Stimulated activated CD8-positive, alpha-beta memory T cell treated with anti-CD3 and anti-CD28 coated beads, Interleukin-7, amount 100 ng/mL, for 1 hour (primary cell): Measurements from ENCODE around the gene FHIT.

Experiments
- DNase-seq, 2 donors: peaks; one replicate each; pipeline ENCODE4 v3.0.0-alpha.2; 2020; ENCODE audit warnings: low read depth in 2 of 2

The FHIT gene

DNA sequence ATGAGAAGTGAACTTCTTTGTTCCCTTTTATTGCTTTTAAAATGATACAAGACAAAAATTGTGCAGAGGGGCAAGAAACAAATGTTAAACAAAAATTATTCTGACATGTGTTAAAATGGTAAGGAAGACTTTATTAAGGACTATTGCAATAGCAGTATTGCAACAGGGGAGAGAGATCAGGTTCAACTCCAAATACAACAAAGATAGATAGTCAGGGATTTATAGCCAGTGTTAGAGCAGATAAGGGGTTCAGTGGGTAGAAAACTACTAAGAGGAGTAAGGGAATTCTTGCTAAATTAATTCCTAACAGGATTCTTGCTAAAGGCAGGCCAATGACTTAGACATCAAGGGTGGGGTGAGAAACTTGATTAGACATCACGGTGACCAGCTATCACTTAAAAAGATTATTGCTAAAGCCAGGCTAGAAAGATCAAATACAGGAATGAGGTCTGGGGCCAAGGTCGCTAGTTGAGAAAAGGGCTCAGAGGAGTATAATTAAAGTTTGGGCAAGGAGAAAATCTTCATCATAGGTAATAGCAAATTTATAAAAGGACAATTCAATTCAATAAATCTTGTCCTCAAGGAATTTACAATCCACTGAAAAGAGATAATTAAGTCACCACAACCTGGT lies 81.5 kb downstream of the FHIT start:
- DNase-seq = no peak

DNA sequence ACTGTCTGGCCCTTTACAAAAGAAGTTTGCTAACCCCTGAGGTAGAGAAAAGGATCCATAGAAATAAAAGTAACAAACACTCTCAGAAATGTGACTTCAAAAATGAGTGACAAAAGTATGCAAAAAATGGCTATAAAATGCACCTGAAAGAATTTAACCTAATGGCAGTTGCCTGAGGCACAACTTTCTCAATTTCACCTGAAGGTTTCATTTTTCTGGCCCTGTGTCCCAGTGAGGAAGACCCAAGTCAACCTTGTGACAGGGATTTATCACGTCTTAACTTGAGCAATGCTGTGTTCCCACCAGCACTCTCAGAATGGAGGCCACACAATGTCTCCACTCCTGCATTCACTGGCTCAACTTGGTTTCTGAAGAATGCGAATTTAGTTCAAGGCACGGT lies 83.0 kb downstream of the FHIT start:
- no peak for DNase-seq

DNA sequence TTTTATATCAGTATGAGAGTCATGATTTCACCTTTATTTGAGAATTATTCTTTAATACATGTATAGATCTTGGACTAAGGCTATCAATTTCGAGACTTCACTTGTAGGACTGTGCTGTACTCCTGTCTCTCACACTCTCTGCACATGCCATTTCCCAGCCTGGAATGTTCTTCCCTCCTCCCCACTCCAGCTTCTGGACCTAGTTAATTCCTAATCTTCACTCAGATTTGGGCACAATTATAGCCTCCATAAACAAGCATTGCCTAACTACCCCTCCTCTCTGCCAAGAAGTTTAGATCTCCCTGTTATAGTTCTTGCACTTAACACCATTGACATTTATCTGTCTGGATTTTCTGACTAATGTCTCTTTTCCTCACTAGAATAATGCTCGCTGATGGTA lies 88.3 kb downstream of the FHIT start:
- DNase-seq = no peak

DNA sequence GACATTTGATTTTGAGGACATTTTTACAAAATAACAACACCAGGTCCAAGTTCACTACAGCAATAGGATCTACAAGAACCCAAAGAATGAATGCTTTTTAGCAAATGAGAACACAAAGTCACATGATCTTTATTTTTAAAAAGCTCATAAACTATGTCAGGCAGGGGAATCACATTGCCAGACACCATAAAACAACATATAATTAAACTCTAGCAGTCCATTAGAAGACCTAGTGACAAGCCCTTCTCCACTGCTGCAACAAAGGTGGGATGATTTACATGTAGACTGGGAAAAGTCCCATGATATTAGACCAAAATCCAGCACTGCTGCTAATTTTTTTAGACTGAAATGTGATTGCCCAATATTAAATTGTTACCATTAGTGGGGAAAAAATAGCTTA lies 92.6 kb downstream of the FHIT start:
- no peak for DNase-seq

DNA sequence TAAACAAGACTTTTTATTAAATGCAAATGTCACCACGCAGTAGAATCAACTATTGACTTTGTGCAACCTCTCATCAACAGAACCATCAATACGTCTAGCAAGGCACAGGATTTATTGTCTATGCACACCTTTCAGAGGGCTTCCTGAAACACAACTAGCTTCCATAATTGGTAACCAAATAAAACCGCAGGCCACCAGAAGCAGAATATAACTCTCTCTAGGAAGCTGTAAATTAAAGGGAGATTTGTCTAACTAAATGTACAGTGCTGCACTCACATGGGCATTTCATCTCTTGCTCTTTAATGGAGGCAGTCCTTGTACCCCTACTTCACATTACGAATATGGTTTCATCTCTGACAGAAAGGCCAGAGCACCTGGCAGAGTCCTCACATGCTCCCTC lies 93.0 kb downstream of the FHIT start:
- DNase-seq = no peak

DNA sequence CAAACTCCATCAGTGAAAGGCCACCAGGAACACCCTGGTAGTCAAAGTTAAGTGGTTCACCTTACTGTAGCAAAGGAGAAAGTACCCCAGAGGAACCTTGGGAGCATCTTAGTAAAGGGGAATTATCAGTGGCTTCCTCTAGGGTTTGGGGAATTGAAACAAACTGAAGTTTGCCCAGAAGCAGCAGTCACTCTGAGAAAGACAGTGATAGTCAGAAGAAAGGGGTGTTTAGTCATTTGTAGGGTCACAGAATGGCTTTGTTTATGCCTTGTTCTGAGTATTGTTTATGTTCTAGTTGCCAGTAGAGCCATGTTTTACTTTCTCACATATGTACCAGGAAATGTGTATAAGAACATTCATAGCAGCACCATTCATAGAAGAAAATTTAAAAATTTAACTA lies 93.8 kb downstream of the FHIT start:
- DNase-seq = no peak

DNA sequence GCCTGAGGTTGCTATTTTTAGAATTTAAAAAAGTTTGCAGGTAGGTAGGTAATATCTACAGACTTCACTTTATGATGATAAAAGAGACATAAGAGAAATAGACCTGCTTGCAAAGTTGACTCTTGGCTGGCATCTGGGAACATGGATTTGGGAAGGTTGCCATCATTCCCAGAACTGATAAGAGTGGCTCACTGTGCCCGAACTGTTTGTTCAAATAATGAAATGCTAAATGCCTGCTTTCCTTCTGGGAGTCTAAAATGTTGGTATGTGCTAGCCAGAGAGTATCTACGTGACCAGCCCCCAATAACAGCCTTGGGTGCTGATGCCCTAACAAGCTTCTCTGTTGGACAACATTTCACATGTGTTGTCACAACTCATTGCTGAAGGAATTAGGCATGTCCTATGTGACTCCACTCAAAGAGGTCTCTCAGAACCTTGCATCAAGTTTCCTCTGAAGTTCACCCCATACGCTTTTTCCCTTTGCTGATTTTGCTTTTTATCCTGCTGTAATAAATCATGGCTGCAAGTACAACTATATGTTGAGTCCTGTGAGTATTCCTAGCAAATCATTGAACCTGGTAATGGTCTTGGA lies 95.5 kb downstream of the FHIT start:
- DNase-seq = no peak

DNA sequence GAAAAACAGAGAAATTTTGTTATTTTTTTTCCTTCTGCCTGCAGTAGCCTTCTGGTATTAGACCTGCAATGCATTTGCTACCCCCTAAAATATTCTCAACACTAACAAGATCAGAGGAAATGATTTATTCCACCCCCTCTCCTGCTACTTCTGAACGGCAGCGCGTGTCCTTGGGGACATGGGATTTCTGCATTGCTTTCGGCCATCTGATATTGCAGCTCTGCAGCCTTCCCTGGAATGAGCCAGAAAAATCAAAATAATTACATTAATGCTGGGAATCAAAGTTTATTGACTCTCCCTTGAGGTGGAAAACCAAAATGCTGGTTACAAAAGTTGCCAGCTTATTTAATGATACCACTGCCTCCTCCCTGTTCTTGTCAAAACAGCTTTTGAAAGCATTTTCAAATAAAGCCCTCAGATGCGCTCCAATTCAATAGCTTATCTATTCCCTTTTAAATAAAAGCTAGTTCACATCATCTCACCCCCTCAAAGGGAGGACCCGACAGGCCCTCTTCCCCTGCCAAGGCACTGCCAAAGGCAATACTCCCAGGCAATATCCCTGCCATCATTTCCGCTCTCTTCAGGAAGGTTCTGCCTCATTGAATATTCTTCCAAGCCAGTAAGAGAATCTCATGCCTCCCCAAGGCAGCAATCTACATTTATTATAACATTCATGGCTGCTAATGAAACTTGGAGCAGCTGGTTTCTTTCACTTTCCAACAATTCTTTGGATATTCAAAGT lies 96.6 kb downstream of the FHIT start:
- no peak for DNase-seq

DNA sequence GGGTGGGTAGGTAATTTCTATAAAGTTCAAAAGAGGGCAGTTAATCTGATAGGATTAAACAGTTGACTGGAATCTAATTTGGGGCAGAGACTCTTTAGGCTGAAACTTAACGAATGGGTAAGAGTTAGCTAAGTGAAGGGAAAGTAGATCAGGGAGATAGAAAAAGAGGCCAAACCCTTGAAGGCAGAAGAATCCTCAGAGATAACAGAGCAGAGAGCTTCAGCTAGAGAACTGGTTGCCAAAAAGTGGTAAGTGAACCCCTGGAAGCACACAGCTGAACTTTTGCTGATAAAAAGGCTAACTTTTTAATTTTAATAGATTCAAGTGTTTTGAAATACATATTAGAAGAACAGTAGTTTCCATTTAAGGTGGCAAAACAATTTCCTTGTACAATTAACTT lies 99.2 kb downstream of the FHIT start:
- DNase-seq = no peak

DNA sequence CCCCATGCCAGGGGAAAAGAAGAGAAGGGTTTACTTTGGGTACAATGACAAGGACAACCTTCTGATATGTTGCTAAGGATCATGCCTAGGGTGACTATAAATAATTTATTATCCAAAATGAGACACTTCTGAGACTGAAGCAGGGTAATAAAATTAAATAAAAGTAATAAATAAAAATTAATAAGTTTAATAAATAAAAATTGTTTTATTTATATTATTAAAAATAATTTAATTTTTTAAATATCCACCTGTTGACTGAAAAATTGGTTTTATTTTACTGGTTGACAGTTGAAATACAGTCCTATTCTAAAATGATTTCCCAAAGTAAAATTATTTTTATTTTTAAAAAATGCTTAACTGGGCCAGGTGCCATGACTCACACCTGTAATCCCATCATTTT lies 102.0 kb downstream of the FHIT start:
- DNase-seq = no peak

DNA sequence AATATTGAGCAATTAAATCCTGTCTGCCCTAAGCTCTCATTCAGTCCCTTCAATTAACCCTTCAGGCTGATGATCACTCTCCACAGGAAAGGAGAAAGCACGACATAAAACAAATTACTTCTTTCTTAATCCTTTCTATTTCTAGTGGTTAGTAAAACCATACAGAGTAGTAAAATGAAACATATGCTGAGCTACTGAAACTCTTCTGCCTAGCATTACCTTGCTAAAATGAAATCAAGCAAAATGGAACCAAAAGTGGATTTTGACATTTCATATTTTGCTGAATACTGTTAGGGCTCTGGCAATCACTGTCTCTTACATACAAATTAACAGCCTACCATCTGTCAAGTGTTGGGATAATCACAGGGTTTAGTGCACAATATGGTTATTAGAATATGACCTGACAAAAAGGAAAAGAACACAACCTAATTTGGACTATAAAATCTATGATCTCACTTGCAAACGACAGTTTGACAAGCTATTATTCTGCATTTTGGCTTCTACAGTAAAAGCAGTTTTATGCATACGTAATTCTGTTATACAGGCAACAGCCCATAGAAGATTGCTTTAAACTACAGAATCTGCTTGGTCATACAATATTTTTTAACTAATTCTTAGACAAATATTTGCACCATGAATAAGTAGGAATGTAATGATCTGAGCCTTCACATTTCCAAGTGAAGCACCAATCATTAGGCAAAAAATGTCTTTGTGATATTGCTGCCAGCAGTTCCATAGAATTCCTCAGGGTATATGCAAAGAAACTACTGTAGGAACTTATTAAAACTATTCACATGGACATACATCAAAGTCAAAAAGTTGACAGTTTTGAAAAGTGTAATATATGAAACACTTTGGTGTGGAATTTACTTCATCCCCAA lies 105.0 kb downstream of the FHIT start:
- no peak for DNase-seq

DNA sequence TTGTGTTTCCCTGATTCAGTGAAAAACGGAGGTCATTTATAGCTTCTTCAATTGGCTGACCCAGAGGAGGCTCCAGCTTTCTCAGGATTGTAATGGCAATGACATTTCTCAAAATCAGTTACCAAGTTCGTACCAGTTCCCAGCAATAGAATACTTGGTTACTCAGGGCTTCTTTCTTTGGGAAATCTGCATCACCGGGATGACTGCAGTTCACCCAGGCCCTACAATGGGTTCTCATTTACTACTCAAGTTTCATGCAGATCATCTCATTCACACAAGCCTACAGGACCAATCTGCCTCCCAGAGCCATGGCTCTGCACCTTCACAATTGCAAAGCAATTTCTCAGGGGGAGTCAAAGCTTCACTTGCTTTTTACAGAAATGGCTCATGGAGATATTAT lies 109.6 kb downstream of the FHIT start:
- no peak for DNase-seq

DNA sequence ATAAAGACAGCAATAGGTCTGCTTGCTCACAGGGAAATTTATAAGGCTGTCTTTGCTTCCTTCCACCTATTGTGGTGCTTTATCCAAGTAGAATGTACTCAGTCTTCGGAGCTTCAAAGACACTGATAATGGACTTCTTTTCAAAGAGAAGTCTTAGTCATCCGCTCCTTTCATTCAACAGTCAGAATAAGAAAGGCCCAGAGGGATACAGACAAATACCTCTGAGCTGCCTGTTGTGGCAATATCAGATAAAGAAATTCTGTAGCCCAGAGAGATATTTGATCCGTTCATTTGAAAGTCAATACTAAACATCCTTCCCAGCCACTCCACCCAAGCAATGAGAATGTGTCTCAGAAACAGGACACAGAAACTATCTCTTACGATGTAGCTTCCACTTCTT lies 110.0 kb downstream of the FHIT start:
- DNase-seq = no peak

DNA sequence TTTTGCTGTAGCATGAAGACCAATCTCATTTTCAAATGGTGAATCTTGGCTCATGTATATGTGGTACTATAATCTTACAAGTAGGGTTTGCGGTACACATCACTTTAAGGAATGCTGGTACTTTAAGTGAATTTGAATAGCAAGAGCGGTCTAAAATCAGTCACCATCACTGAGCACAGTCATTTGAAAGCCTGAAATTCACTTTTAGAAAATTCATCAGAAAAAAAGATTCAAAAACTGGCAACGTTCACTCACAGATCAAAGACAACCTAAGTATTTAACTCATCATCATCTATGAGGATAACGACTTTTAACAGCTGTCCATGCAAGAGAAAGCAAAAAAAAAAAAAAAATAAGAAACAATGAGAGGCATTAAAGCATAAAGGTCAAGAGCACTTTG lies 111.6 kb downstream of the FHIT start:
- no peak for DNase-seq

DNA sequence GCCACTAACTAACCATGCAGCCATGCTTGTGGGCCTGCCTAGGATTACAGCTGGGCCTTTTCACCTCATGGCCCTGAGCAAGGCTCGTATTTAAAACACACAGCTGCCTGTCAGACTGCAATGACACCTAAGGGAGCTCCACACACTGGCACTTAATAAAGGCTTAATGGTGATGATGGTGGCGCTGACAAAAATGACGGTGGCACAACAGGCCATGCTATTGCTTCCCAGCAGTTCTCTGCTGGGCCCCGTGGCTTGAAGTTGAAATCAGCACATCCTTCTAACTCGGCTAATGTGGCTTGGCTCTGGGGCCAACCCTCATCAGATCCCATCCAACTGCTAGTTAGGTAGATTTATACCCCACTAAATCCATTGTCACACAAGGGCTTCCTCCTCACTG lies 112.9 kb downstream of the FHIT start:
- no peak for DNase-seq

DNA sequence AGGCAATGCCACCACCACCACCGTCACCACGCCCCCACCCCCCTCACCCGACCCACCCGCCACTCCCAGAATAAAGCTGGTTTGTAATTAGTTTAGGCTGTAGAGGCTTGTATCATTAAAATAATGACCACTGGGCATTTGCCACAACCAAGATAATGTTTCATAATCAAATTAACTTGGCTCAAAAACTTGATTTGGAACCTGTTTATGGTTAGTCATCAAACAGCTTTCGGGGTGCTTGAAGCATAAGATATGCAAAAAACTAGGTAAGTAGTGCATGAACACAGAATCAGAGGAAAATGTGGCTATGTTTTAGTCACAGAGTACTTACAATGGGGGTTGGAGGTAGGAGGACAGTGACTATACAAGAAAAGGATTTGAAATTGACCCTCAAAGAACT lies 115.1 kb downstream of the FHIT start:
- DNase-seq = no peak

DNA sequence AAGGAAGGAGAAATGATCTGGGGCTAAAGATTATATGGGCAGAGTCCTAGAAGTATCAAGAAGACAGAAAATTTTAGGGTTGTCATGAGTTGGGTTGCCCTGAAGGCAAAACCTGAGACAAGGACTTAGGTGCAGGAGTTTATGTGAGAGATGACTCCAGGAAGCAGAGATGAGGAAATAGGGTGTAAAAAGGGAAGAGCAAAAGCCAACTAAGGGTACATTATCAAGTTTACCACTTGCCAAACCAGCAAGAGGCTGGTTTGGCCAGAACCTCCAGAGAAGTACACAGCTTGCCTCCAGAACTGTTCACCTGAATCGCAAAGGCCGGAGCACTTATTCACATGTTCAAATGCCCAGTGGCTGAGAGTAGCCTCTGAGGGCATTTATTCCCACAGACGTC lies 116.7 kb downstream of the FHIT start:
- DNase-seq = no peak

DNA sequence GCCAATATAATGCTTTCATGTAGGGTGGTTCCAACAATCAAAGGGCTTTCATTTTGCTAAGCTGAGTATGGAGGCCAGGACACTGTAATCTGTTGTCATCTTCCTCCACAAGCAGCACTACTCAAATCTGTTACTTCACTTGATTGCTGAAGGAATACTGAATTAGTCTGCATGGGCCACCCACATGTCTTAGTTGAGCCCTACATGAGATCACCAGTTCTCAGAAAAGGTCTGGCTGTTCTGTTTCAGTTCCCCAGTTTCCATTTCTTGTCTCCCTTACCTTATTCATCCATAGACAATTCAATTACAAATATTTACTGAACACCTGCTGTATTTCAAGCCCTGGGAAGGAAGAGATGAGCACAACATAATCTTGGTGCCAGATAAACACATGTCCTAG lies 119.2 kb downstream of the FHIT start:
- no peak for DNase-seq

DNA sequence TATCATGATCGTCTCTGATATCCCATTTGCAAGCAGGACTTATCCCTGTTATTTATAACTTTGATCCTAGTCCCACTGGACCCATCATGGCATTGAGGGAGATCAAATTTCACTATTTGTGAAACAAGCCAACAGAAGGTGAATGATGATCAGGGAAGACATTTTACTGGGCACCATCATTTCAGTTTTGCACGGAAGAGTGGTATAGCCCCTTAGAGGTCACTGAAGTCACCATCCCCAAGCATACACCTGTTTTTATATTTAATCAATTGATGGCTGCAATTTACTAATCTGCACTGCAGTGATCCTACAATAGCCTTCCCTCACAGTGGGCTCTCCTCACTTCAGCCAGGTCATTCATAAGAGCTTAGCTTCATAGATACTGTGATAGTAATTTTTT lies 132.4 kb downstream of the FHIT start:
- no peak for DNase-seq

DNA sequence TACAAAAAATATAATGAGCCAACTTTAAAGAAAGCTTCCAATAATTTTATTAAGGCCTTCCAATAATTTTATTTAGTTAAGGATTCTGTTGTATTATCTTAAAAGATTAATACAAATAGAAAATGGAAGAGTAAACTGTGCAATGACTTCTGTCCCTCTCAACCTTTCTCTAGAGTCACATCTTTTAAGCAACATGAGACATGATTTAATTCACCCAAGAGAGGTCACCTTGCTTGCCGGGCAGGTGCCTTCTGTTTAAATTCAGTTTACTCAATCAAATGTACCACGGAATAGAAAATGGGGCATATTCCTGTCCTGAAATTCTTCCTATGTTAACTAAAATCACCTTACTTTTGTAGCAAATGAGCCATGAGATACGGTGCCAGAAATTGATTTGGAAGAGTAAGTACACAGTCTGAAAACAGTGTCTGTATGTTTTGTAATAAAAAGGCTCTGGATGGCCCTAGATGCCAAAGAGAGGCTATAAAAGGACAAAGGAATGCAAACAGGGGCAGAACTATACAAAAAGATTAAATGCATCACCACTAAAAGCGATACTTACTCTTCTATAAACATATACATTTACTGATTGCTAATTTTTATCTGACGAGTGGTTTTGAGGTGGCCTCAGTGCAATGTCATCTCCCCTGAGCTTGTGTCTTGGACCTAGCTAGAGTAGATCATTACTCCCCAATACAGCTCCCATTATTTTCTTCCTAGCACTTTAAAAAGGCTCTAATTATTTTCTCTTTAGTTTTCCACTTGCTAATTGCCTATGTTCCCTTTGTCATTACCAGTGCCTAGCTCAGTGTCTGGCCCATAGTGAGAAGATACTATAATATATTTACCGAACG lies 134.0 kb downstream of the FHIT start:
- DNase-seq = no peak

DNA sequence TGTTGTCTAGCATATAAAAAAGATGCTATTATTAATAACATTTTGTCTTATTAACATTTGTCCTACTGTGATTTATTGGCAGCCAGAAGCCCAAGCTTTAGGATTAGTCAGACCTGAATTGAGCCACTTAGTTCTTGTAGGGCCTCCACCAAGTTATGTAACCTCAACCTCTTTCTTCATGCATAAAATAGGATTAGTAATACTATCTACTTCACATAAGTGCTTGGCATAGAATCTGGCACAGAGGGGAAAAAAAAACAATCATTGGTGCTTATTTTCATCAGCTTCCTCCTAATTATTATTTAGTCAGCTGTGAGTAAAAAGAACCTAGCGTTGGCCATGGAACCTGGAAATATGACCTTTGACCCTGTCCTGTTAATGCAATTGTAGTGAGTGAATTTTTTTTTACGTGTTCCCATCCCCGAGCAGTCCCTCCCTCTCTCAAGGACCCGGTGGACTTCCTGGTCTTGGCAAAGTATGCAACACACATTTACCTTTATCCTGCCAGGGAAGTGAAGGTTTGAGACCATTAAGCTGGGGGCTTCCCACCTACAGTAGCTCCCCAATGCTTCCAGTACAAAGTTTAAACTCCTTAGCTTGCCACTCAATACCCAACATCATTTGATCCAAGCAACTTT lies 136.8 kb downstream of the FHIT start:
- DNase-seq = no peak
